BJ (cell line): Measurements from ENCODE around the gene CREB3L2. TPM values are rescaled to one million over a fixed set of nuclear protein-coding genes. Genes with fewer than 3 reads are reported as not detected.

ENCODE experiments used
- CTCF ChIA-PET: fragments of 350-600 bp; formaldehyde crosslinking; extraction: SDS; loops from one replicate; lab custom pipeline; 2021; ENCODE audit warnings: antibody characterized with exemption, inconsistent platforms; lab: Yijun Ruan, JAX
- POLR2A ChIA-PET: fragments of 300-600 bp; sonication (Branson Sonifier 250); formaldehyde crosslinking; extraction: SDS; loops from one replicate; lab custom pipeline; 2021; ENCODE audit warnings: antibody characterized with exemption; lab: Charles Lee
- DNase-seq: peaks from one replicate; pipeline ENCODE4 v3.0.0-alpha.2; 2011; ENCODE audit warnings: low read depth
- H3K27me3 ChIP-seq: 2 replicates; pipeline ENCODE4 v1.6.0; 2011; ENCODE audit warnings: low read length; ENCODE audit not compliant: control insufficient read depth, insufficient read depth
- H3K36me3 ChIP-seq: 2 replicates; pipeline ENCODE4 v1.5.1; 2011; ENCODE audit warnings: low read length; ENCODE audit not compliant: control insufficient read depth, insufficient read depth
- H3K4me3 ChIP-seq: 2 replicates; pipeline ENCODE4 v1.5.1; 2011; ENCODE audit warnings: low read depth, mild to moderate bottlenecking, control low read depth, low read length
- polyA plus RNA-seq: library from polyadenylated mRNA; depleted of rRNA; stranded (reverse); fragments of >200 nt; gene quantifications from 2 replicates; pipeline ENCODE4 v1.2.3, GENCODE V29; 2011
- TF ChIP-seq, protein P1 (sequence below): IDR thresholded peaks from 2 replicates; pipeline ENCODE4 v1.5.1; 2011; ENCODE audit warnings: low read depth, mild to moderate bottlenecking, control low read depth, inconsistent platforms, low read length, moderate library complexity; ENCODE audit not compliant: insufficient read depth

Gene CREB3L2
- polyA plus RNA-seq, 1 experiment, result 62.2 TPM

- DNase-seq, result no peak
- H3K4me3 ChIP-seq, result no peak overlapping the region
- H3K27me3 ChIP-seq, result no peaks in the 10 kb centered on the region
- TF ChIP-seq, protein P1, sequence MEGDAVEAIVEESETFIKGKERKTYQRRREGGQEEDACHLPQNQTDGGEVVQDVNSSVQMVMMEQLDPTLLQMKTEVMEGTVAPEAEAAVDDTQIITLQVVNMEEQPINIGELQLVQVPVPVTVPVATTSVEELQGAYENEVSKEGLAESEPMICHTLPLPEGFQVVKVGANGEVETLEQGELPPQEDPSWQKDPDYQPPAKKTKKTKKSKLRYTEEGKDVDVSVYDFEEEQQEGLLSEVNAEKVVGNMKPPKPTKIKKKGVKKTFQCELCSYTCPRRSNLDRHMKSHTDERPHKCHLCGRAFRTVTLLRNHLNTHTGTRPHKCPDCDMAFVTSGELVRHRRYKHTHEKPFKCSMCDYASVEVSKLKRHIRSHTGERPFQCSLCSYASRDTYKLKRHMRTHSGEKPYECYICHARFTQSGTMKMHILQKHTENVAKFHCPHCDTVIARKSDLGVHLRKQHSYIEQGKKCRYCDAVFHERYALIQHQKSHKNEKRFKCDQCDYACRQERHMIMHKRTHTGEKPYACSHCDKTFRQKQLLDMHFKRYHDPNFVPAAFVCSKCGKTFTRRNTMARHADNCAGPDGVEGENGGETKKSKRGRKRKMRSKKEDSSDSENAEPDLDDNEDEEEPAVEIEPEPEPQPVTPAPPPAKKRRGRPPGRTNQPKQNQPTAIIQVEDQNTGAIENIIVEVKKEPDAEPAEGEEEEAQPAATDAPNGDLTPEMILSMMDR, result no peak
- POLR2A ChIA-PET, result no interaction called here
- no peaks in the 10 kb centered on the region for H3K36me3 ChIP-seq
- CTCF ChIA-PET, result interaction anchor here (0.6 to 1.5 kb wide), 3 partner anchors 42 to 64 kb away, joined by 3 read pairs; no protein-coding TSS in a partner anchor
These were observed 58.7 kb downstream of the CREB3L2 start for GRCh38 chr7:137943132-137943551.

DNA sequence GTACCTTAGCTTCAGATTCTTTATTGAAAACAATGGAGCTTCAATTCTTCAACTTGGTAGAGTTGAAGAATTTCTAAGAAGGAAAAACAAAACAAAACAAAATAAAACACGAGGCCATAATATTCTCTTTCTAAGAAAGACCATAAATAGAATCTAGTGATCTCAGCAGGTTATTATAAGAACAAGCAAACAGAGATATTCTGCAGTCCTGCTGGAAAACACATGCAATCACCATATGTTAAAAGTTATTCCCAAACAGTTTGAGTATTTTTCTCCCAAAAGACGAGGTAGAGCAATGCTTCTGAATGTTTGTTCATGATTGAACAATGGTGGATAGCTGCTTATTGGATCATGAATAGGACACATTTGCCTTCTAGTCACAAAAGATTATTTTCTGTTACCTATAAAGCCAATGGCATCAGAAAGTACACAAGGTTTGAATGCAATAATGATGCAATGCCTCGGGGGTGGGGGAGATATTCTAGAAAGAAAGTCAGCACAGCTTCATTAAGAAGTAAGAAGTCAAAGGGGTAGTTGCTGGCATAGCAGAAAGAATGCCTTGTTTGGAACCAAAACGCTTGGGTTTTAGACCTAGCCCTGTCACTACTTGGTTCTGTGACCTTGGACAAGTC, 59.3 kb downstream of the CREB3L2 start:
- POLR2A ChIA-PET, result interaction anchor here (1.1 to 1.3 kb wide), 2 partner anchors 9 to 10 kb away, joined by 3 read pairs; no protein-coding TSS in a partner anchor
- TF ChIP-seq, protein P1, result no peak

DNA sequence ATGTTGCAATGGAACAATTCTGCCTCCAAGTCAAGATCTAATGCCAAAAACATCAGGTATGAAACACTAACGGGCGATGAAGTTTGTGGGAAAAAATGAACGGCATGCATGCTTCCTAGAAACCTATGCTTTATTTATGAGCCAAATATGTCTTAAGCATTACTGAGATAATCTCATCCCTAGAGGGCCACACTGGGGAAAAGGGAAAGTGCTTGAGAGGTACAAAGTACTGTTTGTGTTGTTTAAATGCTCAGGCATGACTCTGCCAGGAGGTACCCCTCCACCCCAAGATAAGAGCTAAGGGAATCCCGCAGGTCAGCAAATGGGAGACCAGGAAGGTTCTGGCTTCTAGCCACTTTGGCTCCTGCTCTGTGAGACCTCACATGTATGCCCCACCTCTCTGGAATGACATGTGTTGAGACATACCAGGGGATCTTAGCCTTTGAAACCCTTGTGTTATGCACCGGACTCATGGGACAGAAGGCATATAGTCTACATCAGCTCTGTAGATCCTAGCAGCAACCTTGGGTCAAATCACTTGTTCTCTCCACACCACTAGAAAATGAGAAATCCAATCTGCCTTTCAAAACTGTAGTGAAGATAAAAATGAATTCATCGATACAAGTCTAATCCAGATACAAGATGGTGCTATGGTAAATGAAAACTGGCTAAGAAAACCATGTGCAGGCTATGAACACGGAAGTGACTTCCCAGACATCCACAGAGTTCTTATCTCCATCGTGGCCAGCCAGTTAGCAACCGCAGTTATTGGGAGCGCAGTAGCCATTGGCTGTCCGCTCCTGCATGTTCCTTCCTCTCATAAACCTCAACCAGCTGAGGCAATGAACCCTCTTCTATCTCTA, 61.0 kb downstream of the CREB3L2 start:
- no peak overlapping the region for H3K4me3 ChIP-seq
- no peak for DNase-seq
- CTCF ChIA-PET, result interaction anchor here (0.7 to 1.0 kb wide), 3 partner anchors 15 to 61 kb away, joined by 3 read pairs; partner anchors contain the start of gene CREB3L2
- no peaks in the 10 kb centered on the region for H3K36me3 ChIP-seq
- H3K27me3 ChIP-seq, result no peaks in the 10 kb centered on the region
- TF ChIP-seq, protein P1, result no peak
- POLR2A ChIA-PET, result no interaction called here

More for the DNA sequence above, 59.3 kb downstream of the CREB3L2 start:
- CTCF ChIA-PET, result interaction anchor here (0.6 to 1.5 kb wide), 4 partner anchors 42 to 66 kb away, joined by 3 to 6 read pairs (median 3); no protein-coding TSS in a partner anchor
- no peak for DNase-seq
- no peak overlapping the region for H3K4me3 ChIP-seq
- no peaks in the 10 kb centered on the region for H3K27me3 ChIP-seq
- H3K36me3 ChIP-seq, result no peaks in the 10 kb centered on the region

DNA sequence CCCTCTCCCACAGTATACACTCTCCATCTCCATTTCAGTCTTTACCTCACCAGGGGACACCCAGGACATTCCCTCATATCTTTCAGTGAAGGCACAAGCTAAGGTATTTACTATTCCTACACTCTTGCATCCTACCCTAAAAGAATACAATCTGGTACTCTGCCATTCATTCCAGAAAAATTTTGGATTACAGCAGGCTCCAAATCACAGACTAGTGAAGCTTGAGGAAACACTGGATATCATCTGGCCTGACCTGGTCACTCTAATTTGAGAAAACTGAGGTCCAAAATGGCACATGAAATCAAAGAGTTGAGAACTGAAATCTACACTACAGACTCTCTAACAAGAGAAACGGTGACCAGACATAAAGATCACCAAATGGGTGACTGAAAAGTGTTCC, 61.7 kb downstream of the CREB3L2 start:
- DNase-seq, result no peak
- ChIA-PET CTCF (interaction anchor here (0.8 to 2.0 kb wide), 2 partner anchors 15 to 62 kb away, joined by 3 to 6 read pairs; partner anchors contain the start of gene CREB3L2), POLR2A (no interaction called here)
- no peak overlapping the region for H3K4me3 ChIP-seq
- TF ChIP-seq, protein P1, result no peak
- no peaks in the 10 kb centered on the region for H3K27me3 ChIP-seq
- H3K36me3 ChIP-seq, result no peaks in the 10 kb centered on the region

DNA sequence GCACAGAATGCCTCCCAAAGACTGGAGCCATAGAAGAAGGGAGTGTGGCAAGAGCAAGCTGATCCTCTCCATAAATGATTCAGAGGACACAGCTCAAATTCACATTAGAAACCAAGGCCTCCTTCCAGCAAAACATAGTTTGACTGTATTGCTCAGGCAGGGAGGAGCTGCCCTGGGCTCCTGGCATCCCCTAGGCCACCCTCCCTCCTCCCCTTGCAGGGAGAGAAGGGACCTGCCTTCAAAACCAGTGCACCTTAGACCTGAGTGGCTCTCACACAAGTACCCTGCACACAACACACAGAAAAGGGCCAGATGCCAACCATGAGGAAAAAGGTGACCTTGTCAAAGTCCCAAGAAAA, 64.7 kb downstream of the CREB3L2 start:
- ChIA-PET CTCF (interaction anchor here (1.1 to 1.5 kb wide), 3 partner anchors 17 to 66 kb away, joined by 3 to 4 read pairs (median 3); partner anchors contain the start of gene CREB3L2), POLR2A (interaction anchor here (0.6 to 0.8 kb wide), 2 partner anchors 12 to 53 kb away, joined by 3 to 4 read pairs; no protein-coding TSS in a partner anchor)
- H3K4me3 ChIP-seq, result no peak overlapping the region
- no peaks in the 10 kb centered on the region for H3K36me3 ChIP-seq
- TF ChIP-seq, protein P1, result no peak
- DNase-seq, result no peak
- no peaks in the 10 kb centered on the region for H3K27me3 ChIP-seq
